Effector memory CD4-positive, alpha-beta T cell (primary cell): ENCODE results near the gene MACROD2.
"Not testable (repeated sequence)": the region's sequence is repeated elsewhere in the genome, so short reads cannot be mapped to it uniquely, and the experiment has no call there.

ENCODE experiments used
- DNase-seq, 3 donors: peaks; one replicate each; pipeline ENCODE4 v3.0.0-alpha.2; 2020
- H3K27ac ChIP-seq: 2 replicates; pipeline ENCODE4 v1.7.0; 2013; ENCODE audit warnings: mild to moderate bottlenecking, low read length, moderate library complexity; ENCODE audit not compliant: insufficient read depth, poor library complexity, severe bottlenecking
- H3K27me3 ChIP-seq: replicated peaks from 2 replicates; pipeline ENCODE4 v1.7.0; 2013; ENCODE audit warnings: mild to moderate bottlenecking, low read length; ENCODE audit not compliant: insufficient read depth, control insufficient read depth, poor library complexity, severe bottlenecking
- H3K36me3 ChIP-seq: 2 replicates; pipeline ENCODE4 v1.7.0; 2013; ENCODE audit warnings: mild to moderate bottlenecking, low read length, moderate library complexity; ENCODE audit not compliant: control insufficient read depth, insufficient read depth
- H3K4me1 ChIP-seq: 2 replicates; pipeline ENCODE4 v1.7.0; 2013; ENCODE audit warnings: low read length, mild to moderate bottlenecking; ENCODE audit not compliant: control insufficient read depth, insufficient read depth, poor library complexity, severe bottlenecking
- H3K4me3 ChIP-seq: 2 replicates; pipeline ENCODE4 v1.7.0; 2013; ENCODE audit warnings: low read length, low read depth, mild to moderate bottlenecking; ENCODE audit not compliant: insufficient read depth, poor library complexity, severe bottlenecking
- H3K9me3 ChIP-seq: 2 replicates; pipeline ENCODE4 v1.7.0; 2013; ENCODE audit warnings: mild to moderate bottlenecking, low read length, moderate library complexity; ENCODE audit not compliant: control insufficient read depth

The MACROD2 gene

DNA sequence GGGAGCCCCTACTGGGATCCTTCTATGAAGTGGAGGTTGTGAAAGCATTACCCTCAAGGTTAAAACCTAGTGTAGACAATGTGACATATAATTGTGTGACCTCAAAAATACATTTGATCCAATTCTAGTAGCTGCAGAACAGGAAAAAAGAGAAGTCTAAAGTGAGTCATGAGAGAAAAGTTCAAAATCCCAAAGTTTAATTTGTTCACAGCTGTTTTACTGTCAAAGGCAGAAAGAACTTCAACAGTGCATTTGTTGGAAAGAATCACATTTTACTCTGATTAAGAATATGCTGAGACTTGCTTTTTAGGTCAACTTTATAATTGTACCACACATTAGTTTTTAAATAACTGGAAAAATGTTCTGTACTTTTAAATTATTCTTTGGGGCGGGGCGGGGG lies 1369.5 kb downstream of the MACROD2 start:
- no peak for DNase-seq
- Histone ChIP-seq H3K4me3 (no peak overlapping the region), H3K27me3 (no peaks in the 10 kb centered on the region), H3K9me3 (no peaks in the 10 kb centered on the region), H3K4me1 (no peaks in the 10 kb centered on the region), H3K36me3 (no peaks in the 10 kb centered on the region), H3K27ac (no peak overlapping the region)

DNA sequence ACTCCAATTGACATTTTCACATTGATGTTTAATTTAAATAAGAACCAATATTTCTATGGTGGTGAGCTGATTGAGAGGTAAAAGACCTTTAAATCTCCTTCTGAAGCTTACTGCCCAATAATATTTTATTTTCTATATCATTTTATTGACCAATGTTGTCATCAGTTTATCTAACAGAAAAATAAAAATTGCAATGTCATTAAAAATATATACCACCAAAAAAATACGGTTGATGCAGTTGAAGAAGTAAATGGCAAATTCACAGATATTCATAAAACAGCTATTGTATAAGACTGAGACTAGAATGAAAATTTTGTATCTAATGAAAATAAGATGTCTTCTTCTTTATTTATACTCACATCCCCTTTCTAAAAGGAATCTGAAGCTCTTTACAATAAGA lies 1375.1 kb downstream of the MACROD2 start:
- DNase-seq = no peak
- Histone ChIP-seq H3K9me3 (no peaks in the 10 kb centered on the region), H3K27ac (no peak overlapping the region), H3K4me1 (no peaks in the 10 kb centered on the region), H3K27me3 (no peaks in the 10 kb centered on the region), H3K4me3 (no peak overlapping the region), H3K36me3 (no peaks in the 10 kb centered on the region)

DNA sequence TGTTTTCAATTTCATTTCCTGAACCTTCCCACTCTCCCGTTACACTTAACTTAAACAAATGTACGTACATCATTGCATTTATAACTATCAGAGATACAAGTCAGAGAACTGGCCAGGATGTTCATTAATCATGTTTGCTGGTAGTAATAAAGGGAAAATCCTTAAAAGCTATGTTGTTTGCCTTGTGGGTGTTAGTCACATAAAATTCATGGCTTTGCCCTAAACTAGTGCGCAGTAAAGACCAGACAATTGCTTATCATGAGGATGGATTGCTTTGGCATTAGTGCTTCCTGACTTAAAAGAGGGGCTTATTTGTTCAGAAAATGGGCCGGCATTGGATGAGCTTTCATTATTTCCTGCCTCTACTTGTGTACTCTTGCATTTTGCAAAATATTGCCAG lies 1379.4 kb downstream of the MACROD2 start:
- Histone ChIP-seq H3K4me3 (no peak overlapping the region), H3K9me3 (no peaks in the 10 kb centered on the region), H3K36me3 (no peaks in the 10 kb centered on the region), H3K4me1 (no peaks in the 10 kb centered on the region), H3K27ac (no peak overlapping the region), H3K27me3 (no peaks in the 10 kb centered on the region)
- DNase-seq = no peak

DNA sequence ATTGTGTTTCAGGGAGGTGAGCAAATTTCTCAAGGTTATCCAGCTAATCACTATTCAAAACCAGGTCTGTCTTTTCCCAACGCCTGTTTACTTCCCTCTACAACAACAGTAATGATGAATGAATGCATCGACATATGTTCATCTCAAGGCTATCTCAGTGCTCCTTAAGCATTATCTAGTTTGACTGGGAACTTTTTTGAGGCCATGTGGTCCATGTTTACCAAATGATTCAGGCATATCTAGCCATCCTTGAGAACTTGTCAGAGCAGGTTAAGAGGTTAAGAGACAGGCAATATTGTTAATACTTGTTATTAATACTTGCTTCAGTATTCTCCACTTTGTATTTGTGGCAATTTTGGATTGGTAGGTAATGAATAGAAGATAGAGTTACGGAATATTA lies 1380.5 kb downstream of the MACROD2 start:
- Histone ChIP-seq H3K4me3 (no peak overlapping the region), H3K36me3 (no peaks in the 10 kb centered on the region), H3K27ac (no peak overlapping the region), H3K9me3 (no peaks in the 10 kb centered on the region), H3K27me3 (no peaks in the 10 kb centered on the region), H3K4me1 (no peaks in the 10 kb centered on the region)
- no peak for DNase-seq

DNA sequence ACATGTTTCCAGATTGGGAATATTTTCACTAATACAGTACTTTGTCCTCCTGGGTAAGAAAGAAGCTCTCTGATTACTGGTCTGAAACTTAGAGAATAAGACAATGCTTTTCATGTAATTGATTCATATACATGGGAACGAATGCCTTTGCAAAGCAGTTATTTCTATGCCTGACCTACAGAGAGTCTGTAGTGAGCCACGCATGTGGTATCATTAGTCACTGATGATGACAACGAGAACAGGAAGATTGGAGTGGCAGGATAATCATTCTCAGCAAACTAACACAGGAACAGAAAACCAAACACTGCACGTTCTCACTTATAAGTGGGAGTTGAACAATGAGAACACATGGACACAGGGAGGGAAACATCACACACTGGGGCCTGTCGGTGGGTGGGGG lies 1382.3 kb downstream of the MACROD2 start:
- H3K9me3 ChIP-seq, DNase-seq, H3K36me3 ChIP-seq, H3K4me3 ChIP-seq, H3K27ac ChIP-seq, H3K27me3 ChIP-seq, H3K4me1 ChIP-seq: not testable (repeated sequence)

DNA sequence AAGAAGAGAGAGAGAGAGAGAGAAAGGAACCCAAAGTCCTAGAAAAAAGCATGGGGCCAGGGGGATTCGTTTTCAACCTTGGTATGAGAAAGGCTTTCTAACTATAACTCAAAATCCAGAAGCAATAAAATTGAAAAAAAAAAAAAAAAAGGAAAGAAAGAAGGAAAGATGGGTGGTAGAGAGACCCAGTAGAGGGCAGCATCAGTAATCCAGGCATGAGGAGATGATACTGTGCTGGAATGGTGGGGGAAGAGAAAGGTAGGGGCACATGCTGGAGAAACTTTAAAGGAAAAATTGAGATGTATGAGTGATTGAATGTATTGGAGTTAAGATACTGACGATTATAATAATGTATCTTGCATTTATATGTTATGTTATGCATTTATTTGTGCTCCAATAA lies 1382.8 kb downstream of the MACROD2 start:
- Histone ChIP-seq H3K27ac (no peak overlapping the region), H3K36me3 (no peaks in the 10 kb centered on the region), H3K9me3 (no peaks in the 10 kb centered on the region), H3K4me1 (no peaks in the 10 kb centered on the region), H3K4me3 (no peak overlapping the region), H3K27me3 (no peaks in the 10 kb centered on the region)
- DNase-seq = no peak

DNA sequence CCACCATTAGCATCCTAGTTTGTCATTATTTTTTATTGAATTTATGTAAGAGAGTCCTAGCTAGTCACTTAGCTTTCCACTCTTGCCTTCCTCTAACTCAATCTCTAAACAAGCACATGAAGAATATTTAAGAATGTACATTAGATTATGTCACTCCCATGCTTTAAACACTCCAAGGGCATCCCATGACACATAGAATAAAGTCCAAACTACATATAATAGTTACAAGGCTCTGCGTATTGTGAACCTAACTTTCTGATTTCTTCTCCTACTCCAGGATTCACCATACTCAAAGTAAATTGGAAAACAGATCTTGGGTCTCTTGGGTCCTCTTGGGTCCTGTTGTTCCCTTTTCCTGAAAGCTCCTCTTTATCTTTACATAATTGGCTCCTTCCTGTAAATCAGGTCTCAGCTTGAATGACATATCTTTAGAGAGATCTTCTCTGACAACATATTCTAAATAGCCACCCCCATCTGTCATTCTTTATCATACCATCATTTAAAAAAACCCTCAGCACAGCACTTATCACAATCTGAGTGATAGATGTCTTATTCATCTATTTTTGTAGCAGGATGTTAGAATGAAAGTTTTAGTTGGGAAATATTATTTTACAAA lies 1384.5 kb downstream of the MACROD2 start:
- H3K36me3 ChIP-seq = no peaks in the 10 kb centered on the region
- no peaks in the 10 kb centered on the region for H3K27me3 ChIP-seq
- H3K9me3 ChIP-seq = no peaks in the 10 kb centered on the region
- H3K27ac ChIP-seq = no peak overlapping the region
- no peaks in the 10 kb centered on the region for H3K4me1 ChIP-seq
- no peak for DNase-seq
- H3K4me3 ChIP-seq = no peak overlapping the region

DNA sequence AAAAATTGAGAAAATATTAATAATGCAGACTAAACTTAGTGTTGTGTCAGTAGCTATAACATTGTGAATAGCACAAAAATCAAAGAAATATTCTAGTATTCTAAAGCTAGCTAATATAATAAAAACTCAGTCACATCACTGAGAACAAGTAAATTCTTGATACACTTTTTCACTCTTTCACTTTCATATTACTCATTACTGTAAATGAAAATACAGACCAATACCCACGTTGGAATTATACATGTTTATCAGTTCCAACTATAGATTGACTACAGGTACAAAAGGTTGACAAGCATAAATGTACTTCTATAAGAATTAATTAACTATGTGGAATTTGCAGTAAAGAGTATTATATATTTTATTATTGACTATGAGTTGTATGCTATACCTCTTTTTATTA lies 1385.5 kb downstream of the MACROD2 start:
- Histone ChIP-seq H3K4me1 (no peaks in the 10 kb centered on the region), H3K27me3 (no peaks in the 10 kb centered on the region), H3K9me3 (no peaks in the 10 kb centered on the region), H3K36me3 (no peaks in the 10 kb centered on the region), H3K4me3 (no peak overlapping the region), H3K27ac (no peak overlapping the region)
- DNase-seq = no peak

DNA sequence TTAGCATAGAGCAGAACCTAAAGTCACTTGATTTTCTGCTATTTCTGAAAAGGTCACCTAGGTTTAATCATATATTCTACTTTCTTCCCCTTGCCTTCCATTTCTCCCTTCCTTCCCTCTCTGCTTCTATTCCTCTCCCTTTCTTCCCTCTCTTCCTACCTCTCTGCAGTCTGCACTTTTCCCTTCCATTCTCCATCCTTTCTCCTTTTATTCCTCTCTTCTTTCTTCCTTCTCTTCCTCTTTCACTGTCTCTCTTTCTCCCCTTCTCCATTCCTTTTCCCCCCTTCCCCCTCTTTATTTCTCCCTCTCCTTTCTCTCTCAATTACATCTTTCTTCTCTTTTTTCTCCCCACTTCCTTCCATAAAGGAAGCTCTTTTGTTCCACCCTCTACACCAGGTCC lies 1391.9 kb downstream of the MACROD2 start:
- Histone ChIP-seq H3K9me3 (no peaks in the 10 kb centered on the region), H3K27me3 (no peaks in the 10 kb centered on the region), H3K4me3 (no peak overlapping the region), H3K27ac (no peak overlapping the region), H3K4me1 (no peaks in the 10 kb centered on the region), H3K36me3 (no peaks in the 10 kb centered on the region)
- no peak for DNase-seq

DNA sequence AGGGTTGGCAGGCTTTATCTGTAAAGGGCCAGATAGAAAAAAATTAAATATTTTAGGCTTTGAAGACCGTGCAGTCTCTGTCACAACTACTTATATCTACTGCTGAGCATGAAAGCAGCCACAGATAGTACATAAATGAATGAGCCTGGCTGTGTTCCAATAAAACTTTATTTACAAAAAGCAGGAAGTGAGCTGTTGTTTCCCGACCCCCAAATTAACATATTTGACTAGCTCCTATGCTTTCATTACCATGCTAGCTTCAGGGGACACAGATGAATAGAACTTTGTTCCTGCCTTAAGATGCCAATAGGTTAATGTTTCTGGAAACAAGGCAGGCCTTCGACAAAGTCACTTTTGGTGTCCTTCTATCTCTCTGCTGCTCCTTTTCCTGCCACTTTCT lies 1400.1 kb downstream of the MACROD2 start:
- Histone ChIP-seq H3K36me3 (no peaks in the 10 kb centered on the region), H3K27ac (no peak overlapping the region), H3K9me3 (no peaks in the 10 kb centered on the region), H3K27me3 (no peaks in the 10 kb centered on the region), H3K4me1 (no peaks in the 10 kb centered on the region), H3K4me3 (no peak overlapping the region)
- no peak for DNase-seq

DNA sequence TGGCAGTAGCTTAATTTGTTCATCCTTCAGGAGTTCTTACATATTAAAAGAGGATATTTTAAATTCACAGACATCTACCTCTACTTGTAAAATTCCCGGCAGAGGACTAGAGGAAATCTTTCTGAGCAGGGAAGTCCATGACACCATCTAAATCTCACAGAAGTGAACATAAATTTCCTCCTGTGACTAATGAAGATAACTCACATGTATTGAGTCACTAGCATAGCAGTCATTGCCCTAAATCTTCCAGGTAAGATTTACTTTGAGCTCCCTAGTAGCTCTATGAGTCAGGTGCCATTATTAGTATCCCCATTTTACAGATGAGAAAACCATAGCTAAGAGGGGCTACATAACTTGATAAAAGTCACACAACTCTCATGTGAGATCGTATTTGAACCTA lies 1400.7 kb downstream of the MACROD2 start:
- Histone ChIP-seq H3K4me1 (no peaks in the 10 kb centered on the region), H3K27me3 (no peaks in the 10 kb centered on the region), H3K36me3 (no peaks in the 10 kb centered on the region), H3K27ac (no peak overlapping the region), H3K9me3 (no peaks in the 10 kb centered on the region), H3K4me3 (no peak overlapping the region)
- DNase-seq = no peak
